Measurements from ENCODE around the gene DDC.
"Not testable (repeated sequence)": the region's sequence is repeated elsewhere in the genome, so short reads cannot be mapped to it uniquely, and the experiment has no call there.

Gene DDC

GRCh38 chr7:50543776-50544442 lies 21.3 kb downstream of the DDC start:
- DNase-seq (ENCODE audit: low spot score): no peak
- no peak for TF ChIP-seq CTCF (IDR thresholded peaks at IDR 0.05; ENCODE audit: borderline replicate concordance, control extremely low read depth, extremely low read depth, insufficient read depth, missing control alignments)
- in situ Hi-C loops (cut with MboI; ENCODE audit: low sequenced_read_pairs, unreplicated experiment): no loop called here

- in situ Hi-C loops (cut with MboI; ENCODE audit: low sequenced_read_pairs, unreplicated experiment): no loop called here
- no peak for TF ChIP-seq CTCF (IDR thresholded peaks at IDR 0.05; ENCODE audit: borderline replicate concordance, control extremely low read depth, extremely low read depth, insufficient read depth, missing control alignments)
- no peak for DNase-seq (ENCODE audit: low spot score)
Measured at GRCh38 chr7:50542132-50542531, 23.1 kb downstream of the DDC start.

GRCh38 chr7:50540785-50541579 lies 24.2 kb downstream of the DDC start:
- no peak for DNase-seq (ENCODE audit: low spot score)
- TF ChIP-seq CTCF (IDR thresholded peaks at IDR 0.05; ENCODE audit: borderline replicate concordance, control extremely low read depth, extremely low read depth, insufficient read depth, missing control alignments): no peak
- in situ Hi-C loops (cut with MboI; ENCODE audit: low sequenced_read_pairs, unreplicated experiment): no loop called here

- DNase-seq (ENCODE audit: low spot score): no peak
- TF ChIP-seq CTCF (IDR thresholded peaks at IDR 0.05; ENCODE audit: borderline replicate concordance, control extremely low read depth, extremely low read depth, insufficient read depth, missing control alignments): no peak
- in situ Hi-C loops (cut with MboI; ENCODE audit: low sequenced_read_pairs, unreplicated experiment): no loop called here
Measured at GRCh38 chr7:50539725-50540124, 25.5 kb downstream of the DDC start.

GRCh38 chr7:50538478-50538877 lies 26.7 kb downstream of the DDC start:
- no peak for DNase-seq (ENCODE audit: low spot score)
- TF ChIP-seq CTCF (IDR thresholded peaks at IDR 0.05; ENCODE audit: borderline replicate concordance, control extremely low read depth, extremely low read depth, insufficient read depth, missing control alignments): no peak
- in situ Hi-C loops (cut with MboI; ENCODE audit: low sequenced_read_pairs, unreplicated experiment): no loop called here

GRCh38 chr7:50537417-50537816 lies 27.8 kb downstream of the DDC start:
- TF ChIP-seq CTCF (IDR thresholded peaks at IDR 0.05; ENCODE audit: borderline replicate concordance, control extremely low read depth, extremely low read depth, insufficient read depth, missing control alignments): no peak
- no peak for DNase-seq (ENCODE audit: low spot score)
- in situ Hi-C loops (cut with MboI; ENCODE audit: low sequenced_read_pairs, unreplicated experiment): no loop called here

- in situ Hi-C loops (cut with MboI; ENCODE audit: low sequenced_read_pairs, unreplicated experiment); DNase-seq (ENCODE audit: low spot score): not testable (repeated sequence)
Measured at GRCh38 chr7:50535291-50535711, 29.9 kb downstream of the DDC start.
